GM04503 (cell line): Measurements from ENCODE around the gene IFI30.
A peak's percentile ranks its signal among the peaks of the same experiment; 100 is the strongest.
"Not testable (repeated sequence)": the region's sequence is repeated elsewhere in the genome, so short reads cannot be mapped to it uniquely, and the experiment has no call there.

Experiments used
- DNase-seq: peaks from one replicate; pipeline ENCODE4 v3.0.0-alpha.2; 2012; ENCODE audit warnings: low read depth

IFI30 gene

GRCh38 chr19:18203408-18203862, 29.8 kb downstream of the IFI30 start:
- DNase-seq, result no peak

GRCh38 chr19:18203863-18204393, 30.3 kb downstream of the IFI30 start, which contains the start of gene RAB3A:
TSS of gene RAB3A (minus strand) at chr19:18204042. CDS start at chr19:18202740, 1,302 bp downstream.
- DNase-seq, result peak; percentile 99

- no peak for DNase-seq
Measured at GRCh38 chr19:18204394-18205199, 31.0 kb downstream of the IFI30 start.

GRCh38 chr19:18205200-18205892, 31.7 kb downstream of the IFI30 start:
- no peak for DNase-seq

- no peak for DNase-seq
Measured at GRCh38 chr19:18206018-18206417, 32.4 kb downstream of the IFI30 start.

- DNase-seq, result peak; percentile 61
Measured at GRCh38 chr19:18208098-18208951, 34.7 kb downstream of the IFI30 start.

- not testable (repeated sequence) for DNase-seq
Measured at GRCh38 chr19:18209912-18210311, 36.3 kb downstream of the IFI30 start.

- DNase-seq, result no peak
Measured at GRCh38 chr19:18211683-18212082, 38.1 kb downstream of the IFI30 start.

GRCh38 chr19:18214779-18215433, 41.3 kb downstream of the IFI30 start:
- no peak for DNase-seq

- DNase-seq, result no peak
Measured at GRCh38 chr19:18216789-18217188, 43.2 kb downstream of the IFI30 start.

GRCh38 chr19:18218159-18218558, 44.5 kb downstream of the IFI30 start:
- DNase-seq, result no peak

GRCh38 chr19:18218600-18218999, 45.0 kb downstream of the IFI30 start:
- no peak for DNase-seq

GRCh38 chr19:18219911-18220631, 46.5 kb downstream of the IFI30 start:
- DNase-seq, result no peak

- DNase-seq, result no peak
Measured at GRCh38 chr19:18220632-18221275, 47.1 kb downstream of the IFI30 start.

GRCh38 chr19:18221815-18222725, 48.5 kb downstream of the IFI30 start:
- no peak for DNase-seq

GRCh38 chr19:18223860-18224524, 50.4 kb downstream of the IFI30 start:
- DNase-seq, result no peak

GRCh38 chr19:18224525-18225354, 51.1 kb downstream of the IFI30 start:
- peak; percentile 68 for DNase-seq

- DNase-seq, result no peak
Measured at GRCh38 chr19:18225355-18225701, 51.7 kb downstream of the IFI30 start.
